HG03342 (cell line): ENCODE measurements around the gene TEP1.
"Not testable (repeated sequence)": the region's sequence is repeated elsewhere in the genome, so short reads cannot be mapped to it uniquely, and the experiment has no call there.

ENCODE experiments used
- ATAC-seq: cut with Tn5 transposase; IDR thresholded peaks from one replicate; pipeline ENCODE4 v1.9.1; 2021; ENCODE audit warnings: mild to moderate bottlenecking, moderate library complexity; ENCODE audit not compliant: unreplicated experiment

TEP1 gene

DNA sequence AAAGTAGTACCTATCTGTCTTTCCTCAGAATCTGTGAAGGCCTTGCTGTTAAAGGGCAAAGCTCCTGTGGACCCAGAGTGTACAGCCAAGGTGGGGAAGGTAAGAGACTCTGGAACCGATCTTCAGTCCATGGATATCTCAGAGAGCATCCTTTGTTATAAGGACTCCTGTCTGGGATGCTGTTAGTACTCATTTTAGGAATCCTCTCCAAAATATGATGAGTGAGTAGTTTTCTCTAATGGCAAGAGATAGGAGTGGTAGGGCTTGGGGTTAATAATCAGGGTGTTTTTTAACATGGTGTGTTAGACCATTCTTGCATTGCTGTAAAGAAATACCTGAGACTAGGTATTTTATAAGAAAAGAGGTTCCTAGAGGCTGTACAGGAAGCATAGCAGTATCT, 67.9 kb downstream of the TEP1 start:
- no peak for ATAC-seq

DNA sequence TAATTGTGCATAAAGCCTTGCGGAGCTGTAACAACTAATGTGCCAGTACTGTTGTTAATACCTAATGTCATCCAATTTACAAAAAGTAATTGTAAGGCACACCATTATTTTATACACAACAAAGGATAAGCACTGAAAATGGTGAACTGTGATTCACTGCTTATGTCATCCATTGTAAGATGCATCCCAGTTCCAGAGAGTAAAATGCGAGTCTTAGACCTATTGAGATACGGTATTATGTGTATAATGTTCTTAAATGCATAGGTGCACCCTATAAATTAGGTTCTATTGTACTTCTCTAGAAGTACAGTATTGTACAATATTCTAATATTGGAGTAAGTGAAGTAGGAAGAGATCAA, 69.5 kb downstream of the TEP1 start:
- no peak for ATAC-seq

DNA sequence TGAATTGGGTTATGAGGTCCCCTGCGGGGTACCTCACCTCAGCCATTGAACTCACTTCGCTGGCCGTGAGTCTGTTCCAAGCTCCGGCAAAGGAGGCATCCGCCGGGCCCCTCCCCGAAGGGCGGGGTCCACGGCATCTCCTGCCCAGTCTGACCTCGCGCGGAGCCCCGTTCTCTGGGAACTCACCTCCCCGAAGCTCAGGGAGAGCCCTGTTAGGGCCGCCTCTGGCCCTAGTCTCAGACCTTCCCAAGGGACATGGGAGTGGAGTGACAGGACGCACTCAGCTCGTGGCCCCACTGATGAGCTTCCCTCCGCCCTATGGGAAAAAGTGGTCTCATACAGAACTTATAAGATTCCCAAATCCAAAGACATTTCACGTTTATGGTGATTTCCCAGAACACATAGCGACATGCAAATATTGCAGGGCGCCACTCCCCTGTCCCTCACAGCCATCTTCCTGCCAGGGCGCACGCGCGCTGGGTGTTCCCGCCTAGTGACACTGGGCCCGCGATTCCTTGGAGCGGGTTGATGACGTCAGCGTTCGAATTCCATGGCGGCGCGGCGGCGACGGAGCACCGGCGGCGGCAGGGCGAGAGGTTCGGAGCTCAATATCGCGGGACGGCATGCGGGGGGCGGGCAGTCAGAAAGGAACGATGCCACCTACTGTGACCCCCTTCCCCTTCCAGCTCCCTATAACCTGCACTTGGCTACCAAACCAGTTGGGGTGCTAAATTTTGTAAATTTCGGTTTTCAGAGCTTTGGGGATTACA, 70.0 kb downstream of the TEP1 start, which contains the start of gene PARP2:
TSS of gene PARP2 (plus strand) at position 544 of the 770 bp plus-strand sequence. CDS start at position 551, 7 bp downstream.
- peak; percentile 89 for ATAC-seq

DNA sequence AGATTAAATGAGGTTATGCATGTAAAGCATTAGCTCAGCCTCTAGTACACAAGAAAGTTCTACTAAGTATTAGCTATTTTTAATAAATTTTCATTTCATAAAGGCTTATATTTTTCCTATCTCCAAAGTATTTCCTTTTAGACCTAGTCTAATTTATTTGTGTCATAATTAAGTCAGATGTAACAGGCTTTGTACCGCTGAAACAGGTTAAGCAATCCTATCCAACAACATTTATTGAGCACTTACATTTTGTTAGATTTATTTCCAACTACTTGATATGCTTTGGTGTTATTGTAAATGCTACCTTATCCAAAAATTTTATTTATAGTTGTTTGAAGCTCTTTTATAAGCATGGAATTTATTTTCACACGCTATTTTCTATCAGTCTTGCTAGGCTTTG, 71.7 kb downstream of the TEP1 start:
- ATAC-seq: no peak

DNA sequence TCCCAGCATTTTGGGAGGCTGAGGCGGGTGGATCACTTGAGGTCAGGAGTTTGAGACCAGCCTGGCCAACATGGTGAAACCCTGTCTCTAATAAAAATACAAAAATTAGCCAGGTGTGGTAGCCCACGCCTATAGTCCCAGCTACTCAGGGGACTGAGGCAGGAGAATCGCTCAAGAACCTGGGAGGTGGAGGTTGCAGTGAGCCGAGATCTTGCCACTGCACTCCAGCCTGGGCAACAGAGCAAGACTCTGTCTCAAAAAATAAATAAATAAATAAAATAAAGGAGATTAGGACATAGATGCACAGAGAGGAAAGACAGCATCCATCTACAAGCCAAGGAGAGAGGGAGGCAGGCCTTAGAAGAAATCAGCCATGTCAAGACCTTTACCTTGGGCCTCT, 72.3 kb downstream of the TEP1 start:
- ATAC-seq: not testable (repeated sequence)

DNA sequence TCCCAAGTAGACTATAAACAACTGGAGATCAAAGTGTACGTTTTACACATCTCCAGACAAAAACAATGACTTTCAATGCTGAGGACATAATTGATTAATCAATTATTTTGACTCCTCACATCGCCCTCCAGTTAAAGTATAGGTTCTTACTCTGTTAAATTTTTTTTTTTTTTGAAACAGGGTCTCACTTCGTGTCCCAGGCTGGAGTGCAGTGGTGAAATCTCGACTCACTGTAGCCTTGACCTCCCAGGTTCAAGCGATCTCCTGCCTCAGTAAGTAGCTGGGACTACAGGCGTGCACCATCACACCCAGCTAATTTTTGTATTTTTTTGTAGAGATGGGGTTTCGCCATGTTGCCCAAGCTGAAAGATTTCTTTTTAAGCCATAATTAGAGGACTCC, 79.3 kb downstream of the TEP1 start:
- ATAC-seq: no peak

DNA sequence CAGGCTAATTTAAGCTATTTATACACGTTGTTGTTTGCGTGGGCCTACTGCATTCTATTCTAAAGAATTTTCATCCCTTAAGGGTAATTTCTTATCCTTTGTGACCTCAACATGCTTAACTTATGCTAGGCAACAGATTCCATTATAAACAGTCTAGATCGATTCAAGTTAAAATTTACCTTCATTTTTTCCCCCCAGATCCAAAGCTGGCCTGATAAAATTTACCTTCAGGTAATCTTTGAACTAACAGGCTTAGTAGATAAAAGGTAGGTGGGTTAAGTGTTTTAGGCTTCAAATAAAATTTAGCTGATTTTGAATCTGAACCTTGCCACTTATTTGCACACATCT, 79.8 kb downstream of the TEP1 start:
- ATAC-seq: peak; percentile 23

DNA sequence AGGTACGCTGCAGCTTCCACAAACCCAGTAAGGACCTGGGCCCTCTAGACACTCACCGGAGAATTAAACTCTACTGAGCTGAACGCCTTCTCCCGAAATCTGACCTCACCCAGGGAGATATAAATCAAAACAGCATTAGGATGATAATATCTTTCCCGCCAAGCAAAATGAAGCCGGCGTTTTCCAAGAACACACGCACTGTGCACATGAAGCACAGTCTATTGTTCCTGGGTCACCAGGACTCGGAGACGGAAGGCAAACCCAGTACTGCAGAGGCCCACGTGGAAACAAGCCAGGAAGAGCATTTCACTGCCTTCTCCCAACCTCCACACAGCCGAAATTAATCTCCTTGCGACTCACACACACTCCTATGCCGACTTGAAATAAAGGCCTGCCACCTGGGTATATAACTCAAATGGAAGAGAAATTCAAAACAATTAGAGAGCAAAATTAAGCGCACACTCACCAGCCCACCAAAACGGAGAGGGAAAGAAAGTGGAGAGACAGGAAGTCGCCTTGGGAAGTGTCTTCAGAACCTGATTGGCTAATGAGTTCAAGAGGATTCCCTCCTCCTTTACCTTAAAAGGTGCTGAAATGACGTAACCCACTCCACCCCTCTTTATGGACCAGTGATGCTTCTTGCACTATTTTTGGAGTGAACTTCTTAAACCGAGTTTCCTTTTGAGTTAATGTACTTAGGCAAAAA, 80.4 kb downstream of the TEP1 start, which contains the start of gene CCNB1IP1:
TSS of gene CCNB1IP1 (minus strand) at position 492 of the 706 bp plus-strand sequence. CDS start 16,756 bp downstream, outside the sequence.
- ATAC-seq: peak; percentile 96

DNA sequence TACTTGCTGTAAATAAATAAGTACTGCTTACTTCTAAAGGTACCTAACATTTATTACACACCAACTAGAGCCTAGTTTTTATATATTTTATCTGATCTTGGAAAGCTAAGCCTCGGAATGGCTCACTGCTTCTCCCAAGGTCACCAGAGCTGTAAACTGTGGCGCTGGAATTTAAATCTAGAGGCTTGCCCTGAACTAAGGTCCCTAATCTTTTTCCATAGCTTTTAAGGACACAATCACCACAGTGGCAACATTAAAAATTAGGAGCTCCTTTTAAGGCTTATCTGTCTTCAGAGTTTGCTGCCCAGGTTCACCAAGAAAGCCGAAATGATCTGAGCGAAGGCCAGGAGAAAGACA, 80.9 kb downstream of the TEP1 start:
- no peak for ATAC-seq

DNA sequence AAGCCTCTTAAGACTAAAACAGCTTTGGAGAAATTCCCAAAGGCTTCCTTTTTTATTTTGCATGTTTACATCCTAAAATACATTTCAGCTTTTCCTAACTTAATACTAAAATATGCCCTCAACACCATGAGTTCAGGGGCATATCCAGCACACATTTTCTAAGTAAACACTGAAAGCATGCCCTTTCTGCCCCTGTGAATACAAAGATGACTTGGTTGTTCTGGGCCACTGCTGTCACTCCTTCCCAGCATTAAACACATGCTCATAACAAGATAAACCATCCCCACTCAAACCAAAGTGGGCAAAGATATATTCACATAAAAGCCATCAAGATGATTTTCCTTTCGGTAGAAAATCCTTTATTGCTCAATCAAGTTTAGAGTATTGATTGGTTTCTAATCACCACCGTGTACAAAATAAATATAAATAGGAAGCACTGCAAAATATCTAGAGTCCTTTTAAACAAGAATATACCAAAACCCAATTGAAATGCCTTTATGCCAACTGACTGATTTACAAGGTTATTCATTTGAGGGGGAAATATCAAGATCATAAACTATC, 82.2 kb downstream of the TEP1 start:
- ATAC-seq: no peak

DNA sequence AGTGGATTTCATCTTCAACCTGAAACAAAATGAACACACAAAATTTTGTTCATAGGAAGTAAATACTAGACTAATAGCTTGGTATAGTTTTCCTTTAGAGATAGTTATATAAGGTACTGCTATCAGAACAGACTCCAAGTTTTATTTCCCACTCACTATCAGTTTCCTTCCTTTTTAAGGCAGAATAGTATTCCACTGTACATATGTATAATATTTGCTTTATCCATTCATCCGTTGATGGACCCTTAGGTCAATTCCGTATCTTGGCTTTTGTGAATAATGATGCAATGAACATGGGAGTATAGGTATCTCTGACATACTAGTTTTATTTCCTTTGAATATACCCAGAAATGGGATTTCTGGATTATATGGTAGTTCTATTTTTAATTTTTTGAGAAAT, 83.9 kb downstream of the TEP1 start:
- no peak for ATAC-seq

DNA sequence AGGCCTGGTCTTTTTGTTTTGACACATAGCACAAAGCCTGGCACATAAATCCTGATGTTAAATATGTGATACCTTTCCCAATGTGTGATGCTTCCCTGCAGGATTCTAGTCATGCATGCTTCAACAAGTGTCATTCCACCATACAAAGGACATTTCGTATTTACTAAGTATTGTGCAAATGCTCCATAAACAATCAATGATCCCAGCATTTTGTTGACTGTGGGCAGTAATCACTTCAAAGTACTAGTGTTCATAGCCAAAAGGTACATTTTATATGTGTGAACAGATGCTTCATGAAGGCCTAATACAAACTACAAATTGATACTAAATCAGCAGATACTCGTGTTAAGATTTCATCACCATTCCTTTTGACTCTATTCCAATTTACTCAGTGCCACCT, 84.6 kb downstream of the TEP1 start:
- no peak for ATAC-seq

DNA sequence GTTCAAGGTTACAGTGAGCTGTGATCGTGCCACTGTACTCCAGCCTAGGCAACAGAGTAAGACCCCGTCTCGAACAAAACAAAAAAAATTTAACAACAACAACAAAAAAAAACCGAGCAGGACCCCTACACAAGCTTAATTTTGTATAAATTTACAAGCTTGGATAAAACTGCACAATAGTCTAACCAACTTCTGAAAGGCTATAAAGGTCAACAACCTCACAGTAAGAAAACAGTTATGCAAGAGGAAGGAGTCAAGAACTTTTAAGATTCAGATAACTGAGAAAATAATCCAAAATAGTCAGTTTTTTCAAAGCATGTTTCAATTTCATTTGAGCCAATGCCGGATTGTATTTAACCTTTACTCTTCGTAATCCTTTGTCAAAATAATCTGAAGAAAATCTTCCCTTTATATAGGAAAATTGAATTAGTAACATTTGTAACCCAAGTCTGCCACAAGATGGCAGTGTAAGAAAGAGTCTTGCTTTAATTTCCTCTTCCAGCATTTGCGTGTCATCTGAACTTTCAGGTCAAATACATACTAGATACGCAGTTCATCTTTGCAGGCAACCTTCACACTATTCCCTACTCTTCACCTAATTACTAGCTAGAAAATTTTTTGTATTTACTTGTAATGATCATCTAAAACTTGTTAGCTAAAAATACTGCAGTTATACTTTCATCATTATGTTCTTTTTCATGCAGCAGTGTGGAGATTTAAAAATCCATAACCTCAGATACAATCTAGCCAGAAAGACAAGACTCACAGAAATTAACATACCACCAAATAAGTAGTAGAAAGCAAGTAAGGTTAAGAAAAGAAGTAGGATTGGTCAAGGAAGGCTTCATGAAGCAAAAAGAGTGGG, 86.1 kb downstream of the TEP1 start:
- ATAC-seq: peak; percentile 57

DNA sequence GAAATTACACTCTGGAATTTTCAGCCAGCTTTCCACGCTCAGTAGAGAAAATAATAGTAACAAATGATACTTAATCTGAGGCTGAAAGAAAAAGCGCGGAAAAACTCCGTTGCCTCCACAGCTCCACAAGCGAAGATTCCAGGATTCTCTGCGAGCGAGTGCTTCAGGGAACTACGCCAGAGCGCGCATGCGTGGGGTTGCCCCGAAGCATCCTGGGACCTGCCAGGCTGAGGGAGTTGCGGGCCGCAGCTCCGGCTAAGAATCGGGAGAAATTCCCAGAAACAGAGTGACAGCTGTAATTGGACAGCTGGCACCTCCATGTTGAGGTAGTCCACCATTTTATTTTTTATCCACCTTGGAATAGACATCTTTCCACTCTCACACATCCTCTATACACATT, 95.6 kb downstream of the TEP1 start:
- no peak for ATAC-seq
